GM21717 (cell line): Measurements from ENCODE around the gene UQCC3.
A peak's percentile ranks its signal among the peaks of the same experiment; 100 is the strongest.
"Not testable (repeated sequence)": the region's sequence is repeated elsewhere in the genome, so short reads cannot be mapped to it uniquely, and the experiment has no call there.

Experiments used
- ATAC-seq: cut with Tn5 transposase; IDR thresholded peaks from one replicate; pipeline ENCODE4 v1.9.1; 2021; ENCODE audit warnings: mild to moderate bottlenecking, moderate library complexity; ENCODE audit not compliant: unreplicated experiment

Gene UQCC3

GRCh38 chr11:62671608-62672389 lies at the start of gene UQCC3, which contains the start of gene LBHD1:
TSS of gene UQCC3 (plus strand) at chr11:62671673. CDS start at chr11:62671746, 73 bp downstream.
TSS of gene LBHD1 (minus strand) at chr11:62672267. CDS start at chr11:62670031, 2,236 bp downstream.
- peak; percentile 47 for ATAC-seq

- no peak for ATAC-seq
Measured at GRCh38 chr11:62622476-62623089, 48.9 kb upstream of the UQCC3 start.

GRCh38 chr11:62627713-62628112 lies 43.8 kb upstream of the UQCC3 start:
- ATAC-seq: no peak

GRCh38 chr11:62632492-62632891 lies 39.0 kb upstream of the UQCC3 start:
- no peak for ATAC-seq

GRCh38 chr11:62644220-62644619 lies 27.3 kb upstream of the UQCC3 start:
- no peak for ATAC-seq

- no peak for ATAC-seq
Measured at GRCh38 chr11:62645671-62645945, 25.9 kb upstream of the UQCC3 start.

GRCh38 chr11:62645946-62646824 lies 25.3 kb upstream of the UQCC3 start, which contains the start of gene GANAB:
TSS of gene GANAB (minus strand) at chr11:62646613. CDS start at chr11:62646599, 14 bp downstream.
- ATAC-seq: peak; percentile 83

GRCh38 chr11:62646825-62647608 lies 24.5 kb upstream of the UQCC3 start:
- no peak for ATAC-seq

GRCh38 chr11:62647609-62648005 lies 23.9 kb upstream of the UQCC3 start:
- ATAC-seq: no peak

GRCh38 chr11:62648185-62648966 lies 23.1 kb upstream of the UQCC3 start:
- ATAC-seq: no peak

GRCh38 chr11:62648967-62649364 lies 22.5 kb upstream of the UQCC3 start:
- no peak for ATAC-seq

- ATAC-seq: no peak
Measured at GRCh38 chr11:62649486-62649885, 22.0 kb upstream of the UQCC3 start.

GRCh38 chr11:62650283-62650682 lies 21.2 kb upstream of the UQCC3 start:
- ATAC-seq: not testable (repeated sequence)

GRCh38 chr11:62652161-62653006 lies 19.1 kb upstream of the UQCC3 start:
- ATAC-seq: peak; percentile 5

GRCh38 chr11:62654297-62654696 lies 17.2 kb upstream of the UQCC3 start:
- ATAC-seq: no peak

- no peak for ATAC-seq
Measured at GRCh38 chr11:62656796-62657429, 14.6 kb upstream of the UQCC3 start.

- peak; percentile 25 for ATAC-seq
Measured at GRCh38 chr11:62664405-62665074, 6.9 kb upstream of the UQCC3 start.

GRCh38 chr11:62665075-62665598 lies 6.3 kb upstream of the UQCC3 start, which contains the start of the genes C11orf98 and CSKMT:
TSS of gene C11orf98 (minus strand) at chr11:62665210. CDS start at chr11:62665169, 41 bp downstream.
TSS of gene CSKMT (plus strand) at chr11:62665312. CDS start at chr11:62665880, 568 bp downstream.
- peak; percentile 78 for ATAC-seq
